NK-92 (cell line): ENCODE measurements around the gene P4HB.
A peak's percentile ranks its signal among the peaks of the same experiment; 100 is the strongest.

Source experiments
- DNase-seq: peaks from one replicate; lab custom pipeline; 2025; ENCODE audit not compliant: unreplicated experiment; lab: John Stamatoyannopoulos, UW

Gene P4HB

GRCh38 chr17:81833160-81833920 lies 27.0 kb downstream of the P4HB start, which contains the start of gene MCRIP1:
Gene MCRIP1, minus strand, starts transcription at chr17:81833291. Its CDS starts 8,785 bp downstream, at chr17:81824506.
- DNase-seq = peak; percentile 52

- DNase-seq = no peak
Observed at GRCh38 chr17:81832608-81833159, 27.7 kb downstream of the P4HB start.

- no peak for DNase-seq
Observed at GRCh38 chr17:81831957-81832607, 28.3 kb downstream of the P4HB start.

- no peak for DNase-seq
Observed at GRCh38 chr17:81831563-81831956, 28.8 kb downstream of the P4HB start.

- DNase-seq = no peak
Observed at GRCh38 chr17:81829858-81830257, 30.5 kb downstream of the P4HB start.

- DNase-seq = no peak
Observed at GRCh38 chr17:81828656-81829055, 31.7 kb downstream of the P4HB start.

GRCh38 chr17:81825841-81826466 lies 34.4 kb downstream of the P4HB start:
- DNase-seq = no peak

- no peak for DNase-seq
Observed at GRCh38 chr17:81824595-81824994, 35.7 kb downstream of the P4HB start.

GRCh38 chr17:81823820-81824550 lies 36.4 kb downstream of the P4HB start:
- DNase-seq = no peak

GRCh38 chr17:81822996-81823819 lies 37.1 kb downstream of the P4HB start:
- no peak for DNase-seq

GRCh38 chr17:81822312-81822637 lies 38.1 kb downstream of the P4HB start:
- no peak for DNase-seq

GRCh38 chr17:81821603-81822311 lies 38.6 kb downstream of the P4HB start:
- DNase-seq = no peak

- DNase-seq = no peak
Observed at GRCh38 chr17:81821147-81821546, 39.2 kb downstream of the P4HB start.

GRCh38 chr17:81819708-81820107 lies 40.6 kb downstream of the P4HB start:
- DNase-seq = no peak

- no peak for DNase-seq
Observed at GRCh38 chr17:81817758-81818147, 42.6 kb downstream of the P4HB start.

- DNase-seq = no peak
Observed at GRCh38 chr17:81815646-81815986, 44.7 kb downstream of the P4HB start.

GRCh38 chr17:81814748-81815645 lies 45.3 kb downstream of the P4HB start:
- no peak for DNase-seq

GRCh38 chr17:81813861-81814683 lies 46.3 kb downstream of the P4HB start:
- no peak for DNase-seq
